Suprapubic skin (tissue), 3 donors: ENCODE data around the gene RYR1.

ENCODE experiments used
- POLR2AphosphoS5 ChIP-seq, 3 donors: sonication (generic); formaldehyde crosslinking; IDR thresholded peaks; one replicate each; pipeline ENCODE4 v1.6.1; 2017; ENCODE audit warnings: antibody characterized with exemption in 3 of 3
- TF ChIP-seq, protein P1 (sequence below), 2 donors: fragments of 200-600 bp in 1 of 2; fragments of 450-650 bp in 1 of 2; sonication (generic) in 1 of 2; IDR thresholded peaks; one replicate each; pipeline ENCODE4 v1.5.1; 2016 to 2019; ENCODE audit warnings: antibody characterized with exemption in 2 of 2, mild to moderate bottlenecking in 1 of 2, moderate library complexity in 1 of 2

DNA sequence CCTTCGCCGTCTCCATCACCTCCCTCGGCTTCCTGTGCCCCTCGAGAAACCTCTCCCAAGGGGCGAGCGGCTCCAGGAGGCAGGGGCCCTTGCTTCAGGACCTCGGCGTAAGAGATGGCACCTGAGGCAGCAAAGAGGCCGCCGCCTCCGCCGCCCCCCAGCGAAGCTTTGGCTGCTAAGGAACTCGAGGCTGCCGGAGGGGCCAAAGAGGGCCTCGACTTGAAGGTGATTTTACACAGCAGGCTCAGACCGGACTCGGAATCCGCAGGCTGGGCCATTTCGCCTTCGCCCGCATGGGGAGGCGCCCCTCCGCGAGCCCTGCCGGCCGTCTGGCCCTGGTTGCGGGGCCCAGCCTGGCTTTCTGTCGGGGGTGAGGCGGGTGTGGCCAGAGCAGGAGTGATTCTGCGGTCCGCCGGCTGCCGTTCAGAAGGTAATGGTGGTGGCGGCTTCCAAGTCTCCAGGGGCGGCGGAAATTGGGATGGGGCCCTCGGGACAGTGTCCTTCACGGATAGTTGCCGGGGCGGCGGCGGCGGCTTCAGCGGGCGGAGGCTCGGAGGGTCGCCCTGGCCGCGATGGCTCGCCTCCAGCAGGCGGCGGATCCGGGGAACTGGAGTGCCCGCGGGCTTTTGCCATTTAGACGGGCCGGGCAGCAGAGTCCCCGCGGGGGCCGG lies 47.1 kb upstream of the RYR1 start:
- no peak for TF ChIP-seq POLR2AphosphoS5 (IDR thresholded peaks at IDR 0.05)
- TF ChIP-seq, protein P1, sequence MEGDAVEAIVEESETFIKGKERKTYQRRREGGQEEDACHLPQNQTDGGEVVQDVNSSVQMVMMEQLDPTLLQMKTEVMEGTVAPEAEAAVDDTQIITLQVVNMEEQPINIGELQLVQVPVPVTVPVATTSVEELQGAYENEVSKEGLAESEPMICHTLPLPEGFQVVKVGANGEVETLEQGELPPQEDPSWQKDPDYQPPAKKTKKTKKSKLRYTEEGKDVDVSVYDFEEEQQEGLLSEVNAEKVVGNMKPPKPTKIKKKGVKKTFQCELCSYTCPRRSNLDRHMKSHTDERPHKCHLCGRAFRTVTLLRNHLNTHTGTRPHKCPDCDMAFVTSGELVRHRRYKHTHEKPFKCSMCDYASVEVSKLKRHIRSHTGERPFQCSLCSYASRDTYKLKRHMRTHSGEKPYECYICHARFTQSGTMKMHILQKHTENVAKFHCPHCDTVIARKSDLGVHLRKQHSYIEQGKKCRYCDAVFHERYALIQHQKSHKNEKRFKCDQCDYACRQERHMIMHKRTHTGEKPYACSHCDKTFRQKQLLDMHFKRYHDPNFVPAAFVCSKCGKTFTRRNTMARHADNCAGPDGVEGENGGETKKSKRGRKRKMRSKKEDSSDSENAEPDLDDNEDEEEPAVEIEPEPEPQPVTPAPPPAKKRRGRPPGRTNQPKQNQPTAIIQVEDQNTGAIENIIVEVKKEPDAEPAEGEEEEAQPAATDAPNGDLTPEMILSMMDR (IDR thresholded peaks at IDR 0.05), result no peak
